Mesenteric fat pad (tissue), 1 donor: ENCODE measurements around the gene FER1L5. TPM values are rescaled to one million over a fixed set of nuclear protein-coding genes. Genes with fewer than 3 reads are reported as not detected.
A peak's percentile ranks its signal among the peaks of the same experiment; 100 is the strongest.

ENCODE experiments used
- DNase-seq: peaks from one replicate; pipeline ENCODE4 v3.0.0-alpha.2; 2020; ENCODE audit warnings: low spot score
- total RNA-seq: library from RNA; stranded (reverse); fragmentation: NEBNext Ultra II Directional; extraction: Animal tissue kit (Norgen Biotek cat#: 25700); gene quantifications from one replicate; pipeline ENCODE4 v1.2.1, GENCODE V29; 2021
- donor health status: DM: yes; HTN: yes; CAD: no.

FER1L5 gene
- total RNA-seq, 1 donor from 2014 or later, result 0.06 TPM

- DNase-seq, result peak; percentile 72
These were observed 52.4 kb downstream of the FER1L5 start for GRCh38 chr2:96694816-96695455.

DNA sequence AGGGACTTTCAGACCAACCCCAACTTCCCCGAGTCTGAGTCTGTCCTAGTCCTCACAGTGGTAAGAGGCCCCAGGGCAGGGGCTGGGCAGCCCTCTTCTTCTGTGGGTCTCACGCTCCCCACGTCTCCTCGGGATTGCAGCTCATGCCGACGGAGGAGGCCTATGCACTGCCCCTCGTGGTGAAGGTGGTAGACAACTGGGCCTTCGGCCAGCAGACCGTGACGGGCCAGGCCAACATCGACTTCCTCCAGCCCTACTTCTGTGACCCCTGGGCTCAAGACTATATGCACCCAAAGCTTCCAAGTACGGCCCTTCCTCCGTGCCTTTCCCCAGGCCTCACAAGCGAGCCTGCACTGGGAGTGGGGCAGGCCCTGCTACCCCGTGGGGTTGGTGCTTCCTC, 53.0 kb downstream of the FER1L5 start:
- peak; percentile 88 for DNase-seq

DNA sequence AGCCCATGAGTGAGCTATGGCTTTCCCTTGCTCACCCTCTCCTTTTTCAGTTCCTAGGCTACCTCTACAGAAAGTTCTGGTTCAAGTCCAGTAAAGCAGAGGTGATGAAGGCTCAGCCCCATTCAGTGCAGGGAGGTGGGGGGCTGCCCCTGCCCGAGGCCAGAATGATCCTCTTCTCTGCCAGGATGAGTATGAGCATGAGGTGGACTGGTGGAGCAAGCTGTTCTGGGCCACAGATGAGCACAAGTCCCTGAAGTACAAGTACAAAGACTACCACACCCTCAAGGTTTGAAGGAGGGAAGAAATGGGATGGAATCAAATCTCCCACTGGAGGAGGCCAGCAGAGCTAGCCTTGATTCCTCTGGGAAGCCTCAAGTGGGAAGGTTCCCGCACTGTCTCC, 54.9 kb downstream of the FER1L5 start:
- peak; percentile 59 for DNase-seq

DNA sequence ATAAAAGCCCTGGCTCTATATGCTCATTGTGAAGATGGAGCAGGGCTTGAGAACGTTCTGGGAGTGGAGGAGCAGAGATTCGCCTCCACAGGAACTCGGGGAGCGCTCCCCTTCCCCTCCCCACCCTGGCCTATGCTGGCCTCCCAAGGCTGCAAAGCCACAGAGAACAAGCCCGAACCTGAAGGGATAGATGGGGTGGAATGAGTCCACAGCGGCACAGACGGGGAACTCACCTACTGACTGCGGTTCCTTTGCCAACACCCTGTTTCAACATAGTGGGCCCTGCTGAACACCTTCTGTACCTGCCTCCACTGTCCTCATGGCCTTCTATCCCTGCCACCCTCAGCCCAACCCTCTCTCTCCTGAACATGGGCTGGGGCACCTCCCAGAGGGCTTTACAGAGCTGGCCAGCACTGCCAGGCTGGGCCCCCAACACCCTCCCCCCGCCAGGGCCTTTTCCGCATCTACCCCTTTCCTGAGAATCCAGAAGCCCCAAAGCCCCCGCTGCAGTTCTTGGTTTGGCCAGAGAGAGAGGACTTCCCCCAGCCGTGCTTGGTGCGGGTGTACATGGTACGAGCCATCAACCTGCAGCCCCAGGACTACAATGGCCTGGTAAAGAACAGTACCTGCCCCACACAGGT, 55.8 kb downstream of the FER1L5 start:
- DNase-seq, result peak; percentile 79

- peak; percentile 62 for DNase-seq
These were observed 56.5 kb downstream of the FER1L5 start for GRCh38 chr2:96699021-96699420.

DNA sequence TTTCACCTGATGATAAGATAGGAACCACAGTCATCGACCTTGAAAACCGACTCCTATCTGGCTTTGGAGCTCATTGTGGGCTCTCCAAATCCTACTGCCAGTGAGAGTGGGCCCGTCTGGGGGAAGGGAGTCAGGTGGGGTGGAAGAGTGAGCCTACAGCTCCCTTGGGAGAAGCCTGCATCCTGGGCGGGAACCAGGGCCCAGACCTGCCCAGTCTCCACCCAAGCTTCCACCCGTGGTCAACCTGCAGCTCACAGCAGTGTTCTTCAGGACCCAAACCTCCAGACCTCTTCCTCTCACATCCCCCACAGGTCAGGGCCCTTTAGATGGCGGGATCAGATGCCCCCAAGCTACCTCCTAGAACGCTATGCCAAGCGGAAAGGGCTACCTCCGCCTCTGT, 57.1 kb downstream of the FER1L5 start:
- DNase-seq, result peak; percentile 72

GRCh38 chr2:96700086-96700485, 57.5 kb downstream of the FER1L5 start:
- peak; percentile 53 for DNase-seq

- peak; percentile 75 for DNase-seq
These were observed 59.1 kb downstream of the FER1L5 start for GRCh38 chr2:96701636-96702035.

GRCh38 chr2:96702098-96702785, 59.7 kb downstream of the FER1L5 start:
- DNase-seq, result peak; percentile 73

DNA sequence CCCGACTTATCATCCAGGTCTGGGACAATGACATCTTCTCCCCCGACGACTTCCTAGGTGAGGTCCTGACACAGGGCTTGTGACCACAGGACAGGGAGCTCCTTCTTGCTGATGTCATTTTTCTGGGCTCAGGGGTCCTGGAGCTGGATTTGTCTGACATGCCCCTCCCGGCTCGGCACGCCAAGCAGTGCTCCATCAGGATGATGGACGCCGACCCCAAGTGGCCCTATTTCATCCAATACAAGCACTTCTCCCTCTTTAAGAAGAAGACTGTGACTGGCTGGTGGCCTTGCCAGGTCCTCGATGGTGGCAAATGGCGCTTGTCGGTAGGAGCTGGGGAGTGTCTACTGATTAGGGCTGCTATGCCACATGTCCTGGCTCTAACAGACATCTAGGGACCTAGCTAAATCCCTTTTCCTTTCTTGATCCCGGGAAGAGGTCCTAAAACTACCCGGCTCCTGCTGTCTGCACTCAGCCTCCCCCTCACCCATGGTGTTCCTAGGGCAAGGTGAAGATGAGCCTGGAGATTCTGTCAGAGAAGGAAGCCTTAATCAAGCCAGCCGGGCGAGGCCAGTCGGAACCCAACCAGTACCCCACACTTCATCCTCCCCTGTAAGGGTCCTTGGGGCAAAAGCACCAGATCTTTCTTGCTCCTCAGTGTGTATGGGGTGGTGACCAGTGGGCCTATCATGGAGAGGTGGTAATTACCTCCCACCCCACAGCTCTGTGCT, 60.6 kb downstream of the FER1L5 start:
- DNase-seq, result peak; percentile 81

DNA sequence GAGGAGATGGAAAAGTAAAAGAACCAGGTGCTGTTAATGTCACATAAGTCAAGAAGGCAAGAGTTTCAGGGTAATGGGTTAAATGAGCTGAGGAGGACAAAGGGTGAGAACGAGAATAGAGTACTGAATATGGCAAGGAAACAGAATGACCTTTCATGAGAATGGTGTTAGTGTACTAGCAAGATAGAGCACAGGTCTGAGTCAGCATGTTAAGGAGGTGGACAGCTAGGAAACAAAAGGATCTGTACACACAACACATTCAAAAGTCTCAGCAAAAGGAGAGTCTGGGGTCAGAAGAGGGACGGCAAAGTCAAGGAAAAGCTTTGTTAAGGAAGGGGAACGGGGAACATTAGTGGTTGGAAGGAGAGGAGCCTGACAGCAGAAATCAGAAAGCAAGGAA, 68.4 kb downstream of the FER1L5 start:
- no peak for DNase-seq

DNA sequence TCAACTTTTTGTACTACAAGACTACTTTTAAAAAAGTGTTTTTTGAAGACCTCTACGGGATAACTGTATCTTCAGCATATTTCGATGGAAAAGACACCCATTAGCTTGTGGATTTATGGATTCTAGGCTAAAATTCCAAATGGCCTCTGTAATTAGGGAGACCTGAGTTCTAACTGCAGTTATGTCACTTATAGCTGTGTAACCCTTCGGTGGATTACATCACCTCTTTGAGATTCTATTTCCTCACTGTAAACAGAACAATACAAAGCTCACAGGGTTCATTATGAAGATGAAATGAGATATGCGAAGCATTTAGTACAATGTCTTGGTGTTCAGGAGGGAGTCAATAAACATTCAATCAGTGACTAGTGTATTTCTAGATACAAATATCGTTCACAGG, 73.1 kb downstream of the FER1L5 start:
- no peak for DNase-seq

DNA sequence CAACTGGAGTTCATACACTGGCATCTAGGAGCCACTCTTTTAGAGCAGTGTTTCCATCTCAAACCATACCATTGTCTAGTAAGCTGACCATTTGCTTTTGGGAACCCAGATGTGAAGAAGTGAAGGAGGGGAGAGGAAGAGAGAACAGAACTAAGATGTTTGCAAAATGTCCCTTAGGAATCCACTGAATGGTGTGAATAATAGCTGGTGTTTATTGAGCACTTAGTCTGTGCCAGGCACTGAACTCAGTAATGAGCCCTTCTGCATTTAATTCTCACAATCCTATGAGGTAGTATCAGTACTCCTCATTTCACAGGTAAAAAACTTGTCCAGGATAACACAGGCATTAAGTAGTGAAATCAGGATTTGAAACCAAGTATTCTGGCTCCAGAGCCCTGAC, 73.8 kb downstream of the FER1L5 start:
- no peak for DNase-seq

DNA sequence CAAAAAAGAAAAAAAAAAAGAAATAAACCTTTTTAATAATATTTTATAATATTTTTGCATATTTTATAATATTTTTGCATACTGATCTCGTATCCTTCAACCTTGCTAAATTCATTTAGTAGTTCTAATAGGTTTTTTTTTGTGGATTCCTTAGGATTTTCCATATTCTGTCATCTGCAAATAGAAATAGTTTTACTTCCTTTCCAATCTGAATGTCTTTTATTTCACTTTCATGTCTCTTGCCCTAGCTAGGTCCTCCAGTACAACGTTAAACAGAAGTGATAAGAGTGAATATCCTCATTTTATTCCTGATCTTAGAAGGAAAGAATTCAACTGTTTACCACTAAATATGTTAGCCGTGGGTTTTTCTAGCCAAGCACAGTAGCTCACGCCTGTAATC, 83.6 kb downstream of the FER1L5 start:
- DNase-seq, result no peak

GRCh38 chr2:96727431-96727830, 84.9 kb downstream of the FER1L5 start:
- no peak for DNase-seq

GRCh38 chr2:96729748-96730147, 87.2 kb downstream of the FER1L5 start:
- DNase-seq, result no peak

DNA sequence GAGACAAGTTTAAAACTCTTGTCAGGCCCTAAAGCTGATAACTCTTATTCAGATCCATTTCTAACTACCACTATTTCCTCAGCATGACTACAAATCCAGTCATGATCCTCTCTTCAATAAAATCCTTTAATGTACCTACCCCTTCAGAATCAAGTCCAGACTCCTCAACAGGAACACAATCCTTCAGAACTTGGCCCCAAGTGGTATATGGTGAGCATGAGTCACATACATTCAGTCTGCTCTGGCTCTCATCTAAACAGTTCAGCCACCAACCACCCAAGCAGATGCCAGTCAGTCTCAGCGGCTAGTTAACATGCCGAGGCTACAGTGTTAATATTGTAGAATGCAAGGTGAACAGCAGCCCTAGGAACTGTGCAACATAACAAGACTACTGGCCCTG, 87.6 kb downstream of the FER1L5 start:
- no peak for DNase-seq

DNA sequence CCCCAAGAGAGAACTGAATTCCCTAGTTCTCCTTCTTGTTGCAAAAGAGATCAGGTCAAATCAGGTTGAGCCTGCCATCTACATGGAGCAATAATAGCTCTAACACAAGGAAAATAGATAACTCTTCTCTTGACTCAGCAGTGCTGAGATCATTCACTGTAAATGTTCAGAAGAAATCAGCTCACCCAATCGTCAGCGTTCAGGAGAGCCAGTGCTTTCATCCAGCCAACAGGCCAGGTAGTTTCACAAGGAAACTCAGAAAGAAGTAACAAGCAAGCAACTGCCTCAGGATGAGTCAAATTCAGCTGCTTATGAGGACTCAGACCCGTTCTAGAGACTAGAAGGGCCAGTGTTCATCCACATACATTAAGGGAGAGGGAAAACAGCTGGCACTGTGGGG, 91.4 kb downstream of the FER1L5 start:
- no peak for DNase-seq

DNA sequence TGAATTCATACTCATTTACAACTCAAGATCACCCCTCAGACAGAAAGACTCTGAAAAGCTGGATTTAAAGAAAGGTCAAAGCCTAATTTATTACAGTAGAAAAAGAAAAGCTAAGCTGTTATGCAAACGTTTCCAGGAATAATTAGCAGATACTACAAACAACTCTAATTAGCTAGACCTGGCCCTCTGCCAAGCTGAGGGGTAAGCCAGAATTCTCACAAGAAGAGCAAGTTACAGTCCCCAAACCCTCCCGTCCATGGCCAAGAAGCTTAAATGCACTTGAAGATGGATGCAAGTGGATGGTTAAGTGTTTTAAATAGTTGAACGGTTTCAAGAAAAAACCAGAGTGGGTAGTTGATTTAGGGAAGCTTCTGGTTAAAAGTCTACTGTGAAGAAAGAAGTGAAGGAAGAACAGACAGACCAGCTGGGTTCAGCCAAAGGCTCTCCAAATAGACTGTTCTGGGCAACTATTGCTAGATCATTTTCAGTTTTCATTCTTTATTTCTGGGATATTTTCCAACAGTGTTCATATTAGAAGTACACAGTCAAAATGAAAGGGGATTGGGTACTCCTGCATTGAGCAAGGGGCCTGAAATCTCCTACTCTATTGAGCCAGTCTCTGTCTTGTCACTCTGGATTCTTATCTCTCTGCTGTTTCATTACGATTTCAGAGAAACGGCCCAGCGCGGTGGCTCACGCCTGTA, 92.5 kb downstream of the FER1L5 start:
- no peak for DNase-seq

DNA sequence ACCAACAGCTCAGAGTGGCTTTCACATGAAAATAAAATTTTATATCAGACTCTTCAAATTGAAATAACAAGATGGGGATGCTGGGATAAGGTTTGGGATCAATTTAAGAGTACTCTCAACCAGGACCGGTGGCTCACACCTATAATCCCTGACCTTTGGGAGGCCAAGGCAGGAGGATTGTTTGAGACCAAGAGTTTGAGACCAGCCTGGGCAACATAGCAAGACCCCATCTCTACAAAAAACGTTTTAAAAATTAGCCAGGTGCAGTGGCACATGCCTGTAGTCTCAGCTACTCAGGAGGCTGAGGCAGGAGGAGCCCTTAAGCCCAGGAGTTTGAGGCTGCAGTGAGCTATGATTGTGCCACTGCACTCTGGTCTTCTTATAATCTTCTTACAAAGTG, 94.7 kb downstream of the FER1L5 start:
- DNase-seq, result no peak

DNA sequence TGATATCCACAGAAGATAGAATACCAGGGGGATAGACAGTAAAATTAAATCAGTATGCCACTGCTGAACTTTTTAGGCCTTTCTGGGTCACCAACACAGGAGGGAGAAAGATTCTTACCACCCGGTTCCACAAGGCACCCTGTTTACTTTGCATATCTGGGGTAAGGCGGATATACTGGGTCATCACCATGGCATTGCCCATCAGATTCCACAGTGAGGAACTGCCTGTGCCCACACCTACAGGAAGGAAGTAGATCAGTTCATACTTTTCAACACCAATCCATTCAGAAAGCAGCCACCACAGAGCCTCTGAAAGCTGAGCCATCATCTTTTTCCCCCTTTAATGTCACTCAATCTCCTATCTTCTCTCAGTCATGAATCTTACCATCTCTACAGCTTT, 95.3 kb downstream of the FER1L5 start:
- DNase-seq, result no peak
